IPS-18c (cell line): ENCODE results near the gene DLG2.

Experiments
- H3K4me3 ChIP-seq: 2 replicates; pipeline ENCODE4 v1.7.0; 2013; ENCODE audit warnings: low read depth, mild to moderate bottlenecking, low read length, moderate library complexity; ENCODE audit not compliant: insufficient read depth
- H3K9me3 ChIP-seq: one replicate; pipeline ENCODE4 v1.6.1; 2013; ENCODE audit warnings: mild to moderate bottlenecking, low read length, moderate library complexity; ENCODE audit not compliant: control insufficient read depth, insufficient read depth

Gene DLG2

DNA sequence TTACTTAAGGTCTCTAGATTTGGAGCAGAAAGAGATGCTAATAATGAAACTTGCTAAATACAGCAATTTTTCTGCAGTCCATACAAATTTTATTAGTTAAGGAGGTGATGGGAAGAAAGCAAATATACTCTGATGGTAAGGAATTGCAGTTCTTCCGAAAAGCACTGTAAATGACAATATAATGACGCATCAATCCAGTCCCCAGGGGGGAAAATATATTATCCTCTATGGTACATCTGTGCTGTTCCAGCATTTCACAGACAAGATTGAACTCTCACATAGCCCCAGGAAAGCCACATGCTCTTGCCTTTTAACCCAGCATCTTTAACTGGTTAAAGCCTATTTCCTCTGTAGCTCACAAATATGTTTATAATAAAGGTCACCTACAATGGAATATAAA is 1924.3 kb downstream of the DLG2 start:
- H3K9me3 ChIP-seq: no peaks in the 10 kb centered on the region
- no peak overlapping the region for H3K4me3 ChIP-seq

- no peaks in the 10 kb centered on the region for H3K9me3 ChIP-seq
- H3K4me3 ChIP-seq: no peak overlapping the region
Observed at GRCh38 chr11:83697518-83697917, 1929.6 kb downstream of the DLG2 start.

GRCh38 chr11:83695046-83695445 is 1932.1 kb downstream of the DLG2 start:
- H3K4me3 ChIP-seq: no peak overlapping the region
- H3K9me3 ChIP-seq: no peaks in the 10 kb centered on the region

- no peaks in the 10 kb centered on the region for H3K9me3 ChIP-seq
- no peak overlapping the region for H3K4me3 ChIP-seq
Observed at GRCh38 chr11:83694191-83694910, 1932.8 kb downstream of the DLG2 start.

DNA sequence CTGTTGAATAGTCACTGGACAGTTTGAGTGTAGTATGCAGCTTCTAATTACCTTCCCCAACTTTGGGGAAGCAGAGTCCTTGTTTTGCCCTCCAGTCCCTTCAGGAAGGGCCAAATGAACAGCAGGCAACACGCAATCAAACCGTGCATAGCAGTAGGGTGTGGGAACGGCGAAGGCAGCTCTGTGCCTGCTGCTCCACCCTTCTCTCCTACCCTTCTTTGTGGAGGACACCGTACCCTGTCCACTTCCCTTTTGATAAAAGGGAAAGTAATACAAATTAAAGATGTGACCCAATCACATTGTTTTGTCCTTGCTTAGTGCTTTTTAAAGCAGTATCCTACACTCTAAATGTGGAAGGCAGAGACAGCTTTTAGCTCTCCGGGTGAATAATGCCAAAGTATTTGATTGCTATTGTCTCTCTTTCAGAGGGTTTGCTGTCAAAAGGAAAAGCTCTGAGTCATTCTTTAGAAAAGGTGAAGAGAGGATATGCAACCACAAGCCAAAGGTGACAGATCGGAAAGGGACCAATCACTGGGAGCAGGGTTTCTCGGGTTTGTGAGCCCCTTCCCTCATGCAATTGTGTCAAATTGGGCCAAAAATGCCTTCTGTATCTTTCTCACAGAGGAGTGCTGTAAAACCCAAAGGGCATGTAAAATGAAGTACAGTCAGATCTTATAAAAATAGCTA is 1933.7 kb downstream of the DLG2 start:
- Histone ChIP-seq H3K4me3 (no peak overlapping the region), H3K9me3 (no peaks in the 10 kb centered on the region)

DNA sequence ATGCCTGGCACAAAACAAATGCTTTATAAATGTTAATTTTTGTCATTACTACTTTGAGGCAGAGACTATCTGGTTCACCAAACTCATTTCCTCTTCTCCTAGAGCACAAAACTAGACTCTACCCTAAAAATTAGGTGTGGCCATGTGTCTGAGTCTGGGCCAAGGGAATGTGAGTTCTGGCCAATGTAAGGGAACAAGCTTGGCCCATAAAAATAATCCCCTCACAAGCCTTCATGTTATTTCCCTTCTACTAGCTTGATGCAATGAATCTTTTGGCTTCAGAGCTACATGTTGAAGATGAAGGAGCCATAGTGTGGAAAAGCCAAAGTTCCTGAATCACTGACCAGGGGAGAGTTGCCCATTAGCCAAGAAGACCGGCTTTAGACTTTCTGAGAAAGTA is 1934.5 kb downstream of the DLG2 start:
- Histone ChIP-seq H3K4me3 (no peak overlapping the region), H3K9me3 (no peaks in the 10 kb centered on the region)

DNA sequence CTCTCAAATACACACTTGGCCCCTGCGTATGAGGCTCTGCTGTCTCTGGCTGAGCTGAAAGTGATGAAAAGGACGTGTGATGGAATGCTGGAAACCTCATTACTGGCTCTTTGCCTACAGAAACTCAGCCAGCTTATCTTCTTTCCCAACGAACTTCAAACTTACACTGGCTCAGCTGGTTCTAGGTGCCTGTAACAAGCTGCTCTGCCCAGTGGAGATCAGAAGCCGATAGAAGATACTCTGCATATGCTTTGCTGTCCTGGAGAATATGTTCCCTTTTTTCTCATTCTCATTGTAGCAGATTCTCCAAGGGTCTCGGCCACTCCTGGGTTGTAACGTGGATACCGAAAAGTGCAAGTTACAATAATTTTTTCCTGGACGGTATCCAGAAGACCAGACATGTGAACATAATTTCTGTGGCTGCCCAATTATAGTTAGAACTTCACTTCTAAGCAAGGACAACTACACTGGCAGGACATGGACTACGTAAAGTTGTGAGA is 1935.6 kb downstream of the DLG2 start:
- H3K4me3 ChIP-seq: no peak overlapping the region

GRCh38 chr11:83689144-83689780 is 1937.9 kb downstream of the DLG2 start:
- Histone ChIP-seq H3K4me3 (no peak overlapping the region), H3K9me3 (no peaks in the 10 kb centered on the region)

More for the DNA sequence above, 1935.6 kb downstream of the DLG2 start:
- no peaks in the 10 kb centered on the region for H3K9me3 ChIP-seq

- no peaks in the 10 kb centered on the region for H3K9me3 ChIP-seq
- no peak overlapping the region for H3K4me3 ChIP-seq
Observed at GRCh38 chr11:83687787-83688186, 1939.4 kb downstream of the DLG2 start.

DNA sequence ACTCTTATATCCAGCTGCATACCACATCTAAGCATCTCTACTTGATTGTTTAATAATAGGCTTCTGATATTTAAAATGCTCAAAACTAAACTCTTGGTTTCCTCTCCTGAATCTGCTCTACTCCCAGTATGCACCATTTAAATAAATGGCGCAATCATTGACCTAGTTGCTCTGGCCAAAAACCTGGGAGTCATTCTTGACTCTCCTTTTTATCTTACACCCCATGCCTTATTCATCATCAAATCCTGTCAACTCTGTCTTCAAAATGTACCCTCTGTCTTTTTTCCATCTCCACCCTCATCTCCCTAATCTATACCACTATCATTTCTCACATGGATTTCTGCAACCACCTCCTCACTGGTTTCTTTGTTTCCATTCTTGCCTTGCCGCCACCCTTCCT is 1941.4 kb downstream of the DLG2 start:
- no peak overlapping the region for H3K4me3 ChIP-seq
- no peaks in the 10 kb centered on the region for H3K9me3 ChIP-seq

DNA sequence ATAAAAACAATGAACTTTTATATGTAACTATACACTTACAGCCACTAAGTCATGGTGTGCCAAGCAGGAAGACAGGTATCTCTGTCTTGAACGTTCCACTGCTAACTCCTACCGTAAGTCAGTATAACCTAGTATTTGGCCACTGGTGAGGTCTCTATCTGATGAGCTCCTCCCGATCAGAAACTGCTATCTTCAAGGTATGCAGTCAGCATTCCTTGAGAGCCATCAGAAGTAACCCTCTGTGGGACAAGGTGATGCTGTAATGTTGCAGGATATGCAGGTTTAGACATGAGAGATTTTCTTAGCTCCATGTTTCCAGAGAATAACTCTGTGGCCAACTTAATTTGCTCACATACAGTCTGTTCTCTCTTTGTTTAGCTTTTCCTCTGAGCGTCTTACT is 1943.1 kb downstream of the DLG2 start:
- Histone ChIP-seq H3K9me3 (no peaks in the 10 kb centered on the region), H3K4me3 (no peak overlapping the region)

- Histone ChIP-seq H3K4me3 (no peak overlapping the region), H3K9me3 (no peaks in the 10 kb centered on the region)
Observed at GRCh38 chr11:83682611-83682973, 1944.6 kb downstream of the DLG2 start.

DNA sequence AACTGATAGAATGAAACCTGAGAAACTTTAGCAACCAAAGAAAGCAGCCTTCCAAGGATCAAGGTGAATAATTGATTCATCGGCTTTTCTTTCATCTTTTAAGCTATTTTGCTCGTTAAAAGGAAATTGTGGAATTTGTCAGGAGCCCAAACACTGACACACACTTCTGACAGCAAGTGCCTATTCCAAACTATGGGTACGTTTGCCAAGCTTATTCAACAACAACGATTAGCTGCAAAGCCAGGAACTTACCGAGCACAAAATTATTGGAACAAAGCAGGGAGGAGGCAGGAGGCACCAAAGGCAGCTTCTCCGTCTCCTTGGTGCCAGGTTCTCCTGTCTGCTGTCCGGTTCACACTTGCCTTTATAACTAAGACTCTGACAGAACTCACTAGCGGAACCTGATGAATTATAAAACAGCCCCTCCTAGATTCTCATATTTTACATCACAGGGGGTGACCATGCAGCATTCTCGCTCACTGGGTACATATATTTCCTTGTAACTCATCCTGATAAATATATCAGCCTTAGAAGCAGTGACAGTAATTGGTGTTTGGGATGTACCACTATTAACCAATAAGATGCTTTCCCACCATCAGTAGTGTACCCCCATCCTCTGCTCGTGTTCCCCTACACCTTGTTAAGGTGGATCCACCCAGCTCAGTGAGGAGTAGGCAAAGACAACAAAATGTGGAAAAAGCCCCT is 1945.1 kb downstream of the DLG2 start:
- Histone ChIP-seq H3K9me3 (no peaks in the 10 kb centered on the region), H3K4me3 (no peak overlapping the region)

GRCh38 chr11:83681031-83681781 is 1945.9 kb downstream of the DLG2 start:
- no peak overlapping the region for H3K4me3 ChIP-seq
- no peaks in the 10 kb centered on the region for H3K9me3 ChIP-seq

- no peak overlapping the region for H3K4me3 ChIP-seq
- H3K9me3 ChIP-seq: no peaks in the 10 kb centered on the region
Observed at GRCh38 chr11:83680321-83680720, 1946.8 kb downstream of the DLG2 start.

DNA sequence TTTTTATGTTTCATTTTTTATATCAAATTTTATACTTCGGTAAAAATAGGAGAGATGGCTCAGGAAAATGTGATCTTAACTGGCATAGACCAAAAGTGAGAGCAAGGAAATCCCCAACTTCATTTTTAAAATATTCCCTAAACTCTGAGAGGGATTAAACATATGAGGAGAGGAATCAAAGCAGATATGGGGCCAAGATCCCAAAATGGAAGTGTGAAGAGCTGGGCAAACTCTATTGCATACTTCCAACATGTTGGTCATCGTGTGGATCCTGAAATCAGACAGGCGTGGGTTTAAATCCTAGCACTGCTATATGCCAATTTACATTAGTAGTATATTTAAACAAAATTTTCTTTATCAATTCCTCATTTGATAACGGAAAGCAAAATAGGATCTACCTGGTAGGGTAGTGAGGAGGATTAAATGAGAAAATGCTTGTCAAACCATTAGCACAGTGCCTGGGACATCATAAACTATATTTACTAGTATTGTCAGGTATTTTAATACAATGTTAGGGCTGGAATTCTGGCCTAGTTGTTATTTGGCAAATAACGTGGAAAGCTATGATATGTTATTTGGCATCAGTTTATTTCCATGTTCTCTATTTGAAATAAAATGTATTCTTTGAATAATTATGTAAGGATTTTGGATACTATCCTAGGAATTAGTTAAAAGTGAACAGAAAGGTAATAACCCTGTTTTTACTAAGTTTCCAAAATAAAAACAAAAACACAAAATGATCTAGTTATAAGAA is 1948.1 kb downstream of the DLG2 start:
- no peak overlapping the region for H3K4me3 ChIP-seq
- H3K9me3 ChIP-seq: no peaks in the 10 kb centered on the region
